Left lung (tissue), 10 donors: Measurements from ENCODE around the gene TMEM132E. TPM values are rescaled to one million over a fixed set of nuclear protein-coding genes. Genes with fewer than 3 reads are reported as not detected.

Experiments
- ATAC-seq: fragments of 200-7000 bp; cut with Tn5 transposase; one replicate; pipeline ENCODE4 v1.9.1; 2020; ENCODE audit warnings: moderate library complexity
- DNase-seq, 4 donors: peaks; one replicate each; pipeline ENCODE4 v3.0.0-alpha.2; 2013 to 2020
- H3K27ac ChIP-seq, 2 donors: fragments of 200-600 bp; sonication (generic) in 1 of 2; one replicate each; pipeline versions ENCODE4 v1.5.0 to v1.8.0; 2020 to 2021
- H3K27me3 ChIP-seq, 2 donors: fragments of 200-600 bp; sonication (generic) in 1 of 2; one replicate each; pipeline versions ENCODE4 v1.5.0 to v1.8.0; 2020 to 2021
- H3K36me3 ChIP-seq, 2 donors: fragments of 200-600 bp; sonication (generic) in 1 of 2; one replicate each; pipeline versions ENCODE4 v1.5.0 to v1.8.0; 2020 to 2021
- H3K4me1 ChIP-seq, 2 donors: fragments of 200-600 bp; one replicate each; pipeline ENCODE4 v1.8.0; 2021
- H3K4me3 ChIP-seq, 2 donors: fragments of 200-600 bp; sonication (generic) in 1 of 2; one replicate each; pipeline versions ENCODE4 v1.5.0 to v1.8.0; 2020 to 2021; ENCODE audit warnings: mild to moderate bottlenecking in 1 of 2
- H3K9me3 ChIP-seq, 2 donors: fragments of 200-600 bp; sonication (generic) in 1 of 2; one replicate each; pipeline versions ENCODE4 v1.5.0 to v1.8.0; 2020 to 2021
- CTCF ChIP-seq, 2 donors: fragments of 200-600 bp; sonication (generic) in 1 of 2; IDR thresholded peaks; one replicate each; pipeline versions ENCODE4 v1.5.0 to v1.8.0; 2021; ENCODE audit warnings: antibody characterized with exemption in 2 of 2
- intact Hi-C, 2 donors: fragments of 100-400 bp; cut with DNase I; formaldehyde crosslinking; loops; one replicate each; pipeline versions ENCODE4 v1.11.2 to v1.14.2; 2022
- polyA plus RNA-seq, 6 donors: library from polyadenylated mRNA; unstranded; fragments of 120-200 nt; gene quantifications; one replicate each; pipeline ENCODE4 v1.2.1, GENCODE V29; 2013; ENCODE audit not compliant: insufficient read length in 6 of 6
- total RNA-seq, 2 donors: library from RNA; stranded (reverse); fragmentation: NEBNext Ultra II Directional; extraction: Animal tissue kit (Norgen Biotek cat#: 25700); gene quantifications; one replicate each; pipeline ENCODE4 v1.2.1, GENCODE V29; 2021
- donor health status: DM: no; HTN: yes; CAD: no.
- donor health status: DM: no; HTN: no; CAD: no.

The TMEM132E gene
- total and polyA plus RNA-seq, 8 donors: 0.08 to 0.32 (median 0.14) TPM

DNA sequence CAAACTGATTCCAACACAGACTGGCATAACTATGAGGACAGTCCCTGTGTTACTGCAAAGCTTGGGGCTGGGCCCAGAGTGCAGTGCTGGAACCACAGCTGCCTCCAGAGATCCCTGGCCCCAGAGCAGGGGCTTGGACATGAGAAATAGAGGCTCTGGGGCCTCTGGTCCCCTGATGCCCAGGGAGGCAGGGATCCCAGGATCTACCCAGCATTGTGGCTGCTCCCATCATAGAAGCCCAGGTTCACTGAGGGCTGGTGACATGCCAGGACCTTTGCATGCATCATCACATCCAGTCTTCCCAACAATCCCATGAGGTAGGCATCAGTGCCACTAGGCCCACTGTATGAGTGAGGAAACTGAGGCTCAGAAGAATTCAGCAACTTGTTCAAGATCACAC is 95.8 kb downstream of the TMEM132E start:
- Histone ChIP-seq H3K27me3 (no peaks in the 10 kb centered on the region), H3K36me3 (no peaks in the 10 kb centered on the region), H3K4me3 (no peak overlapping the region), H3K9me3 (no peaks in the 10 kb centered on the region), H3K4me1 (no peaks in the 10 kb centered on the region), H3K27ac (no peak overlapping the region)
- intact Hi-C loops: no loop called here
- ATAC-seq: no peak
- no peak for TF ChIP-seq CTCF (IDR thresholded peaks at IDR 0.05)
- no peak for DNase-seq

DNA sequence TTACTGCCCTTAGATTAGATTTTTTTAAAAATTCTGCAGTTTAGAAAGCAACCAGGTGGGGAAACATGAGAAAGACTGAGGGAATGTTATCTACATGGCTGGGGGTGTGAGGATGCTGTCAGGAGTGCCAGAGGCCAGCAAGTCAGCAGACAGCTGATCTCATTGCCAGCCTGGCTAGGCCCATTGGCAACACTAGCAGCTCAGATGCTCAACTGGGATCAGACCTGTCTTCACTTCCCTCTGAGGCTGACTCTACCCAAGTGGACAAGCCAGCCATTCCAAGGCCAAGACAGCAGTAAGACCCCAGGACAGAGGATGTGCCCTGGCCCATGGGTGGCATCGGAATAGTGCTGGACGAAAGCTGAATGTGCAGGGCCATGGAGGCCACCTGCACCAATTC is 96.2 kb downstream of the TMEM132E start:
- Histone ChIP-seq H3K27ac (no peak overlapping the region), H3K36me3 (no peaks in the 10 kb centered on the region), H3K4me1 (no peaks in the 10 kb centered on the region), H3K9me3 (no peaks in the 10 kb centered on the region), H3K4me3 (no peak overlapping the region), H3K27me3 (no peaks in the 10 kb centered on the region)
- no peak for ATAC-seq
- intact Hi-C loops: no loop called here
- no peak for TF ChIP-seq CTCF (IDR thresholded peaks at IDR 0.05)
- DNase-seq: no peak

GRCh38 chr17:34680151-34680550 is 100.8 kb downstream of the TMEM132E start:
- no peak for TF ChIP-seq CTCF (IDR thresholded peaks at IDR 0.05)
- DNase-seq: no peak
- peaks cover 0 to 16% of the 10 kb centered on the region in 2 donors for H3K27me3 ChIP-seq

GRCh38 chr17:34682305-34682704 is 102.9 kb downstream of the TMEM132E start:
- no peak for DNase-seq
- no peak for TF ChIP-seq CTCF (IDR thresholded peaks at IDR 0.05)
- Histone ChIP-seq H3K27ac (no peak overlapping the region), H3K4me3 (no peak overlapping the region), H3K4me1 (no peaks in the 10 kb centered on the region), H3K9me3 (no peaks in the 10 kb centered on the region), H3K27me3 (peaks cover 0 to 16% of the 10 kb centered on the region in 2 donors), H3K36me3 (no peaks in the 10 kb centered on the region)
- ATAC-seq: no peak
- intact Hi-C loops: no loop called here

More at GRCh38 chr17:34680151-34680550, 100.8 kb downstream of the TMEM132E start:
- intact Hi-C loops: no loop called here
- no peaks in the 10 kb centered on the region for H3K9me3 ChIP-seq
- no peaks in the 10 kb centered on the region for H3K4me1 ChIP-seq
- no peak for ATAC-seq
- H3K4me3 ChIP-seq: no peak overlapping the region
- no peaks in the 10 kb centered on the region for H3K36me3 ChIP-seq
- H3K27ac ChIP-seq: no peak overlapping the region

- ATAC-seq: no peak
- no peak for TF ChIP-seq CTCF (IDR thresholded peaks at IDR 0.05)
- no peak for DNase-seq
- intact Hi-C loops: no loop called here
- Histone ChIP-seq H3K27ac (no peak overlapping the region), H3K4me1 (no peaks in the 10 kb centered on the region), H3K9me3 (peaks cover 0 to 6% of the 10 kb centered on the region in 2 donors), H3K36me3 (no peaks in the 10 kb centered on the region), H3K27me3 (peaks cover 0 to 16% of the 10 kb centered on the region in 2 donors), H3K4me3 (no peak overlapping the region)
Observed at GRCh38 chr17:34683390-34683789, 104.0 kb downstream of the TMEM132E start.

Other genes starting within 250 kb of the TMEM132E start
- 10 to 100 TPM; 29.0 to 29.3 TPM for gene CCL13, start 223.1 kb upstream of the TMEM132E start, total RNA-seq
- 1 to 10 TPM in 3 of 6 donors, under 1 TPM in 2, not detected in 1; 0.74 to 1.9 (median 1.0) TPM for gene CCL13, start 223.1 kb upstream of the TMEM132E start, polyA plus RNA-seq
- gene CCL1, start 216.3 kb upstream of the TMEM132E start, total RNA-seq: not detected
- not detected for gene CCL1, start 216.3 kb upstream of the TMEM132E start, polyA plus RNA-seq